Parathyroid adenoma (tissue), 2 donors: Measurements from ENCODE around the gene CTSL.

Experiments used
- H2AFZ ChIP-seq: fragments of 300-600 bp; sonication (generic); one replicate; pipeline ENCODE4 v1.7.0; 2017; ENCODE audit warnings: antibody characterized with exemption, mild to moderate bottlenecking
- H3K27ac ChIP-seq: fragments of 300-600 bp; sonication (generic); one replicate; pipeline ENCODE4 v1.7.0; 2017
- H3K27me3 ChIP-seq: fragments of 300-600 bp; sonication (generic); one replicate; pipeline ENCODE4 v1.7.0; 2017; ENCODE audit warnings: low read length; ENCODE audit not compliant: control insufficient read depth, insufficient read depth
- H3K36me3 ChIP-seq: fragments of 300-600 bp; sonication (generic); one replicate; pipeline ENCODE4 v1.7.0; 2017; ENCODE audit warnings: low read length; ENCODE audit not compliant: control insufficient read depth, insufficient read depth
- H3K4me1 ChIP-seq: fragments of 300-600 bp; sonication (generic); one replicate; pipeline ENCODE4 v1.7.0; 2017; ENCODE audit warnings: control low read depth
- H3K4me2 ChIP-seq: fragments of 300-600 bp; sonication (generic); one replicate; pipeline ENCODE4 v1.7.0; 2017; ENCODE audit warnings: low read length
- H3K4me3 ChIP-seq: fragments of 300-600 bp; sonication (generic); one replicate; pipeline ENCODE4 v1.7.0; 2017; ENCODE audit warnings: low read depth, low read length
- H3K79me2 ChIP-seq: fragments of 300-600 bp; sonication (generic); one replicate; pipeline ENCODE4 v1.7.0; 2017; ENCODE audit warnings: control low read depth
- H3K9ac ChIP-seq: fragments of 300-600 bp; sonication (generic); one replicate; pipeline ENCODE4 v1.7.0; 2017; ENCODE audit warnings: mild to moderate bottlenecking
- H3K9me3 ChIP-seq: fragments of 300-600 bp; sonication (generic); one replicate; pipeline ENCODE4 v1.7.0; 2017; ENCODE audit warnings: low read length; ENCODE audit not compliant: control insufficient read depth
- TF ChIP-seq, protein P1 (sequence below): fragments of 300-600 bp; sonication (generic); IDR thresholded peaks from one replicate; pipeline ENCODE4 v1.7.0; 2017; ENCODE audit warnings: antibody characterized with exemption, mild to moderate bottlenecking
- donor health status: primary hyperparathyroidism.

Gene CTSL

DNA sequence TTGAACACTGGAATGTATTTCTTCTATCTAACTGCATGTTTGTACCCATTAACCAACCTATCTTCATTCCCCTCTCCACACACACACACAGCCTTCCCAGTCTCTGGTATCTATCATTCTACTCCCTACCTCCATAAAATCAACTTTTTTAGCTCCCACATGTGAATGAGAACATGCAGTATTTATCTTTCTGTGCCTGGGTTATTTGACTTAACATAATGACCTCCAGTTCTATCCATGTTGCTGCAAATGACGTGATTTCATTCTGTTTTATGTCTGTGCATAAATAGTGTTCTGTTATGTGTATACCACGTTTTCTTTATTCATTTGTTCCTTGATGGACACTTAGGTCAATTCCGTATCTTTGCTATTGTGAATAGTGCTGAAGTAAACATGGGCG lies 38.7 kb upstream of the CTSL start:
- H3K27ac ChIP-seq, result no peak overlapping the region
- no peaks in the 10 kb centered on the region for H3K9me3 ChIP-seq
- H3K27me3 ChIP-seq, result no peaks in the 10 kb centered on the region
- H2AFZ ChIP-seq, result no peak overlapping the region
- H3K4me1 ChIP-seq, result no peaks in the 10 kb centered on the region
- H3K36me3 ChIP-seq, result no peaks in the 10 kb centered on the region
- TF ChIP-seq, protein P1, sequence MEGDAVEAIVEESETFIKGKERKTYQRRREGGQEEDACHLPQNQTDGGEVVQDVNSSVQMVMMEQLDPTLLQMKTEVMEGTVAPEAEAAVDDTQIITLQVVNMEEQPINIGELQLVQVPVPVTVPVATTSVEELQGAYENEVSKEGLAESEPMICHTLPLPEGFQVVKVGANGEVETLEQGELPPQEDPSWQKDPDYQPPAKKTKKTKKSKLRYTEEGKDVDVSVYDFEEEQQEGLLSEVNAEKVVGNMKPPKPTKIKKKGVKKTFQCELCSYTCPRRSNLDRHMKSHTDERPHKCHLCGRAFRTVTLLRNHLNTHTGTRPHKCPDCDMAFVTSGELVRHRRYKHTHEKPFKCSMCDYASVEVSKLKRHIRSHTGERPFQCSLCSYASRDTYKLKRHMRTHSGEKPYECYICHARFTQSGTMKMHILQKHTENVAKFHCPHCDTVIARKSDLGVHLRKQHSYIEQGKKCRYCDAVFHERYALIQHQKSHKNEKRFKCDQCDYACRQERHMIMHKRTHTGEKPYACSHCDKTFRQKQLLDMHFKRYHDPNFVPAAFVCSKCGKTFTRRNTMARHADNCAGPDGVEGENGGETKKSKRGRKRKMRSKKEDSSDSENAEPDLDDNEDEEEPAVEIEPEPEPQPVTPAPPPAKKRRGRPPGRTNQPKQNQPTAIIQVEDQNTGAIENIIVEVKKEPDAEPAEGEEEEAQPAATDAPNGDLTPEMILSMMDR, result no peak
- no peaks in the 10 kb centered on the region for H3K79me2 ChIP-seq
- no peak overlapping the region for H3K9ac ChIP-seq
- H3K4me3 ChIP-seq, result no peak overlapping the region
- no peak overlapping the region for H3K4me2 ChIP-seq

DNA sequence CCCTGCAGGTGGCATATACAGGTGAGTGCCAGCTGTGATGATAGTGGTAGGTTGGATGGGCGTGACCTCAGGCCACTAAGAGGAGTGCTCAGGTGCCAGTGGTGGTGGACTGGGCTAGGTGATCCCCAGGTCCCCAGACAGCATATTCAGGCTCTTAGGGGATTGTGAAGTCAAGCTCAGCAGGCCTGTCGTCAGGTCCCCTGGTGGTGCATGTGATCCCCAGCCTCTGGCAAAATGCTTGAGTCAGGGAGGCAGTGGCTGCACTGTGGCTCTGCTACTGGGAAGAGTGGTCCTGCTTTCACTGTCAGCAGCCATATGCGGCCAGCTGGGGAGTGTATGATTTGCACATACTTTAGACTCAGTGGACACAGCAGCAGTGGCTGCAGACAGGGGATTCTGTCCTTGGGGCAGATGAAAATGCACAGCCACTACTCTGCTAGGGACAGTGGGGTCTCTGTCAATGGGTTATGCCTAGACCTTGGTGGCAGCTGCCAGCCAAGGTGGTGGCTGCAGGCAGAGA lies 31.6 kb upstream of the CTSL start:
- Histone ChIP-seq H3K79me2 (no peaks in the 10 kb centered on the region), H3K4me3 (no peak overlapping the region), H3K4me2 (no peak overlapping the region), H3K36me3 (no peaks in the 10 kb centered on the region), H3K9me3 (no peaks in the 10 kb centered on the region), H3K27me3 (no peaks in the 10 kb centered on the region), H3K9ac (no peak overlapping the region), H3K27ac (no peak overlapping the region), H3K4me1 (no peaks in the 10 kb centered on the region), H2AFZ (no peak overlapping the region)
- TF ChIP-seq, protein P1, result no peak

DNA sequence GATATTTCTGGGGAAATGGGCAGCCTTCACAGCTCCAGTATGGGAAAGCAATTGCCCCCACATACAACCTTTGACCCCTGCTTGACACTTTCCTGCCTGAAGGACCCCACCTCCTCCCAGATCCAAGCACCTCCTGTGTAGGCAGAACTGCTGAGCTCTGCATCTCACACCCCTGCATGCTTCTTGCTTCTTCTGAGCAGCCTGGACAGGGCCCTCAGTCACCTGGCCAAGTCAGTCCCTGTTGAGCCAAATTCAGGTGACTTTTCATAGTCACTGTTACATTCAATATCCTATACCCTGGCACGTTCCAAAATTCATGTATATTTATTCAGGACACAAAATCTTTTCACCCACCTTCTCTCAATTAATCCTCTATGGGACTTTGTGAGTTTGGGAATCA lies 30.4 kb upstream of the CTSL start:
- no peak overlapping the region for H3K4me2 ChIP-seq
- H3K9ac ChIP-seq, result no peak overlapping the region
- H3K4me3 ChIP-seq, result no peak overlapping the region
- H3K9me3 ChIP-seq, result no peaks in the 10 kb centered on the region
- no peaks in the 10 kb centered on the region for H3K36me3 ChIP-seq
- no peaks in the 10 kb centered on the region for H3K27me3 ChIP-seq
- H3K27ac ChIP-seq, result no peak overlapping the region
- TF ChIP-seq, protein P1, result no peak
- no peaks in the 10 kb centered on the region for H3K4me1 ChIP-seq
- no peak overlapping the region for H2AFZ ChIP-seq
- H3K79me2 ChIP-seq, result no peaks in the 10 kb centered on the region

DNA sequence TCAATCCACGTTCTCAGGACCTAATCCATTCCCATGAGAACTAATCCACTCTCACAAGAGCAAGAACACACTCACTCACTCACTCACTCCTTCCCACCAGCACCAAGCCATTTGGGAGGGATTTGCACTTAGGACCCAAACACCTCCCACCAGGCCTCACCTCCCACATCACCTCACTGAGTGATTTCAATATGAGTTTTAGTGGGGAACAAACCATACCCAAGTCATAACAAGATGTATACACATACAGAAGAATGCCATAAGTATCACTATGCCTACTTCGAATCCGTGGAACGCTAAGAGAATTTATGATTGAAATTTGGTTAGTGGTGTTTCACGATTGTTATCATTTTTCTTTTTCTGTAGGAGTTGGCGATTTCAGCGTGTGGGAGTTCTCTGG lies 29.3 kb upstream of the CTSL start:
- Histone ChIP-seq H3K27me3 (no peaks in the 10 kb centered on the region), H3K4me2 (no peak overlapping the region), H3K4me1 (no peaks in the 10 kb centered on the region), H3K4me3 (no peak overlapping the region), H2AFZ (no peak overlapping the region), H3K9me3 (no peaks in the 10 kb centered on the region), H3K79me2 (no peaks in the 10 kb centered on the region), H3K27ac (no peak overlapping the region), H3K9ac (no peak overlapping the region), H3K36me3 (no peaks in the 10 kb centered on the region)
- TF ChIP-seq, protein P1, result no peak

DNA sequence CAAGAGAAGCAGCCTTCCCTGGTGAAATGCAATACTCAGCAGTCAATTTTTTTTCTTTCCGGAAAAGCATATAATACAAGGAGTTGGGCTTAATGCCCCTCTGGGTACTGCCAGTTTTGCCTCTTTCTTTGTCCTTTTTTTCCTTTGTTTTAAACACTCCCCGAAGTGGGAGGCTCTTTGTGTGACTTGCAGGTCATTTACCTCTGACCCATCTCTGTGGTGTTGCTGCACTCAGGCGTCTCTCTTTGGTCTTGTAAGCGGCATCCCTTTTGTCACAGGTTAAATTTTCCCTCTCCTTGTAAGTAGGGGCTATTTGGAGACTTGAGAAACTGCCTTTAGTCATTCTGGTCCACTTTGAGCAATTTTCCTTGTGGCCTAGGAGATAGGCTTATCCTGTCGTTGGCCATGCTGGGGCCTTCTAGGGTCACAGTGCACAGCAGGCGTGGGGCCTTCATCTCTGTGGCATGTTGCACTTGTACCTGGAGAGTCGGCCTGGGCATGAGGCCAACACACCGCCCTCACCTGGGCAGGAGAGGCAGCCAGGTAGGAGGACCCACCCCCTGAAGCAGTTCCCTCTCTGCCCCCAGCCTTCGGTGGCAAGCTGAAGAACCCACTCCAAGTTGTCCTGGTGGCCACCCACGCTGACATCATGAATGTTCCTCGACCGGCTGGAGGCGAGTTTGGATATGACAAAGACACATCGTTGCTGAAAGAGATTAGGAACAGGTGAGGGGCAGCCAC lies 27.7 kb upstream of the CTSL start:
- Histone ChIP-seq H3K79me2 (no peaks in the 10 kb centered on the region), H3K27ac (no peak overlapping the region), H3K36me3 (no peaks in the 10 kb centered on the region), H2AFZ (no peak overlapping the region), H3K9me3 (no peaks in the 10 kb centered on the region), H3K9ac (no peak overlapping the region), H3K4me2 (no peak overlapping the region), H3K27me3 (no peaks in the 10 kb centered on the region), H3K4me3 (no peak overlapping the region), H3K4me1 (no peaks in the 10 kb centered on the region)
- TF ChIP-seq, protein P1, result no peak
